GM21717 (cell line): ENCODE measurements around the gene NSL1.
"Not testable (repeated sequence)": the region's sequence is repeated elsewhere in the genome, so short reads cannot be mapped to it uniquely, and the experiment has no call there.

ENCODE experiments used
- ATAC-seq: cut with Tn5 transposase; IDR thresholded peaks from one replicate; pipeline ENCODE4 v1.9.1; 2021; ENCODE audit warnings: mild to moderate bottlenecking, moderate library complexity; ENCODE audit not compliant: unreplicated experiment

NSL1 gene

DNA sequence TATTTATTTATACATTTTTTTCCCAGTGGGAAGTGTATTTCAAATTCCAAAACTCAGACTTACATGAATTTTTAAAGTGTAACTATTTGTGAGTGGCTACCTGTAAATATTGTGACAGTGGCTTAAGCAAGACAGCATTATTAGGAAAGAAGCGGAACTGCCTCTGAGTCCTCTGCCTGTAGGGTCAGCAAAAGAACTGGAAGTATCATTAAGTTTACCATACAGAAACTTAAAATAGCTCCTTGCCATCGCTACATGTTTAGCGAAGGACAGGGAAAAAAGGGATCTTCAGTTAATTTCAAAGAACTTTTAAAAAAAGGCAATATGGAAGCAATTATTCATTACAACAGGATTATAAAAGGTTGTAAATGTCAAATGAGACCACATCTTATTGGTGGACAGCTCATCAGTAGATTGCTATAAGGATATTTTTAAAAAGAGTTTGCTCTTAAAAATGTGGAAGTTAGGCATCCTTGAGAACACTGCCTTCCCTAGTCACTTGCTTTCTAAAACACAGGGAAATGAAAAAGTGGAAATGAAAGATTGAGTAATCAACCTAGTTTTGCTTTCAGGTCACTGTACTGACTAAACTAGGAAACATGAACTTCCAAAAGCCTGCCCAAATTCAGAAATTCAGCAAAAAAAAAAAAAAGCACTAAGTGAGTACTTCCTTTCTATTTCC is 39.2 kb downstream of the NSL1 start:
- peak; percentile 57 for ATAC-seq

DNA sequence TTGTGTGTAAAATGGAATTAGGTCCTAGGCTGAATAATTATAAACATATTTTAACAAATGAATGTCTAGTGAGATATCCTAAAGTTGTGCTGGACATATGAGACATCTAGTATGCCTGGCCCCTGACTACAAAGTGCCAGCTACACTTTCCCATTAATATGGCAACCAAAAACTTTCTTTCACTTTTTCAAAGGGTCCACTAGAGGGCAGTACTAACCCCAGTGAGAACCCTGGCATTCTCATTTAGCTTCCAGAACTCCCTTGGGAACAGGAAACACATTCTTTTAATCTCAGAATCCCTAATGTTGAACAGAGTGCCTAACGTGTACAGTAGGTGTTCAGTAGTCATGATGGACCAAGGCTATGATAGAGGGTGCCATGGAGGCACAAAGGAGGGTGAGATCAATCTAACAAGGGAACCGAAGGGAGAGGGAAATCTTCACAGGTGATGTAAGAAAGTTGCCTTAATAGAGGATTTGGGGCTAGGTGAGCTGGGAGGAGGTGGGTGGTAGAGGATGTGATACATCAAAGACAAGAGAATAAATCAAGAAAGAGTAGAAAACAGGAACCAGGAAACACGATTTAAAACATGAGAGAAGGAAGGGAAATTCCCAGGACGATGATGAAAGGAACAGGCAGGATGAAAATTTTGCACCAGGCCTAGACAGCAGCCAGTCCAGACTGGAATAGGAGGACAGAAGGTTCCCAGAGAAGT is 41.6 kb downstream of the NSL1 start:
- no peak for ATAC-seq

DNA sequence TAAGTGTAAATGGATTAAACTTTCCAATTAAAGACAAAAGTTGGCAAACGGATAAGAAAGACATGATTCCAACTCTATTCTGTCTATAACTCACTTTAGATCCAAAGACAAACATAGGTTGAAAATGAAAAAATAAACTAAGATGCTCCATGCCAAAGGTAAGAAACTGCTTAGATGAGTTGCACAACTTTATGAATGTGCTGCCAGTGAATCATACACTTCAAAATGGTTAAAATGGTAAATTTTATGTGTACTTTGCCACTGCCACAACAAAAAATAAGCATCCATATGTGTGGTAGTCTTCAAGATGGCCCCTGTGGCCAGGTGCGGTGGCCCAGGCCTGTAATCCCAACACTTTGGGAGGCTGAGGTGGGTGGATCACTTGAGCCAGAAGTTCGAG is 45.0 kb downstream of the NSL1 start:
- no peak for ATAC-seq

DNA sequence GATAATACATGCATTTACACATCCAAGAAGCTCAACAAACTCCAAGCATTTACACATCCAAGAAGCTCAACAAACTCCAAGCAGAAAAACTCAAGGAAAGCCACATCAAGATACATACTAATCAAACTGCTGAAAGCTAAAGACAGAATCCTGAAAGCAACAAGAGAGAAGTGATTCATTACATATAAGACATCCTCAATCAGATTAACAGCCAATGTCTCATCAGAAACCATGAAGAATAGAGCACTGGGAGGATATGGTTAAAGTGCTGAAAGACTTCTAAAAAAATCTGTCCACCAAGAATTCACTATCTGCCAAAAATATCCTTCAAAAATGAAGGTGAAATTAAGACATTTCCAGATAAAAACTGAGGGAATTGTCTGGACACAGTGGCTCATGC is 46.3 kb downstream of the NSL1 start:
- ATAC-seq: no peak

DNA sequence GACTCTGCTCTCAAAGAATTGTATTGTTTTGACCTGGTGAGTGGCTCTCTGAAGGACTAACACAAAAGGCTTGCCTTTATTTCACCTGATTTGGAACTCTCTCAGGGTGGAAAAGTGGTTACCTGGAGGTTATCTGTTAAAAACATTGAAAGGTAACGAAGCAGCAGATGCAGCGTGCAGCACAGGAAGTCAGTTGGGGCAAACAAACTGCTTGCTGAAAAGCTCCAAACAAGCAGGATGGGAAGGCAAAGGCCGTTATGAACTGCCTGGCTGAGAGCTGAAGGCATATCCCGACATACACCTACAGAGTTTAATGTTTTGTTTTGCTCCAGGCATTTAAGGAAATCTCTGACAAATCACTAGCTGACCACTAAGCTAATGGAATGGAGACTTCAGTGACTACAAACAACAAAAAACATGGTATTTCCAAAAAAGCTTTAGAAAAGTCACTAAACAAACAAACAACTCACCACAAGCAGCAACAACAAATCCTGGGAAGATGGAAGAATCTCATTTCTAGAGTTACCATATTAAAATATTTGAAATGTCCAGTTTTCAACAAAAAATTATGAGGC is 47.6 kb downstream of the NSL1 start:
- ATAC-seq: no peak

DNA sequence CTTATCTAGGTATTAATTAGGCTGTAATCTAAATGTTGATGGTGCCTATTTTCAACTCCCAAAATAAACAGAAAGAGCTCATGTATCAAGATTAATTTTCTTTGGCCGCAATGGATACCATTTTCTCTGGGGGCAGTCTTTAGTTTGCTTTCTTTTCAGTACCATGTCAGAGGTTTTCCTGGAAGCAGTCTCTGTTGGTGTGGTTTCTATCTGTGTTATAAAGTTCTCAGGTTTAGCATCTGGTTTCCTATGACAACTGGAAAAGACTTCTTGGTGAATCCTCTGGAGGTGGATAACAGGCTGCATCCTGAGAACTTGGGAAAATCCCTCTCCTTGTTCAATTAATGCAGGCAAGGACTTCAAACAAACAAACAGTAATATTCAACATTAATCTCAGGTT is 53.2 kb downstream of the NSL1 start:
- no peak for ATAC-seq

DNA sequence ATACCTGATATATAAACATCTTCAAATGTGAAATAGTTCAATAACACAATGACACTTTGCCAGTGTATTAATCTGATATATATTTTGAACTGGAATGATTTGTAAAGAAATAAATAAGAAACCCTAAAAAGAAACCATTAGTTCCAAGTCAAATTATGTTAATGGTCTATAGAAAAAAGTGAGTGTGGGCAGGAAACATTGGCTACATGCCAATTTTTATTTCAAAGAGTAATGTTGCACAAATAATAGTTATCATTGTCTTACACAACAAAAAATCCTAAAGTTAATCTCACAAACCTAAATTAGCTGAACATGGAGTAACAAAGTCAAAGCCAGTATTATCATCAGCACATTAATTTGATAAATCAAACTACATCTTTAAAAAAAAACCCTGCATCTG is 54.0 kb downstream of the NSL1 start:
- ATAC-seq: no peak

DNA sequence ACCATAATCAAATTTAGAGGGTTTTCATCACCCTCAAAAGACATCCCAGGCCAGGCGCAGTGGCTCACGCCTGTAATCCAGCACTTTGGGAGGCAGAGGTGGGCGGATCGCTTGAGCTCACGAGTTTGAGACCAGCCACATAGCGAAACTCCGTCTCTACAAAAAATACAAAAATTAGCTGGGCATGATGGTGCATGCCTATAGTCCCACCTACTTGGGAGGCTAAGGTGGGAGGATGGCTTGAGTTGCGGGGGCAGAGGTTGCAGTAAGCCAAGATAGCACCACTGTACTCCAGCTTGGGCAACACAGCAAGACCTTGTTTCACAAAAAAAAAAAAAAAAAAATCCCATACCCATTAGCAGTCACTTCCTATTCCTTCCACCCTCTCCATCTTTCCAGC is 58.5 kb downstream of the NSL1 start:
- no peak for ATAC-seq

DNA sequence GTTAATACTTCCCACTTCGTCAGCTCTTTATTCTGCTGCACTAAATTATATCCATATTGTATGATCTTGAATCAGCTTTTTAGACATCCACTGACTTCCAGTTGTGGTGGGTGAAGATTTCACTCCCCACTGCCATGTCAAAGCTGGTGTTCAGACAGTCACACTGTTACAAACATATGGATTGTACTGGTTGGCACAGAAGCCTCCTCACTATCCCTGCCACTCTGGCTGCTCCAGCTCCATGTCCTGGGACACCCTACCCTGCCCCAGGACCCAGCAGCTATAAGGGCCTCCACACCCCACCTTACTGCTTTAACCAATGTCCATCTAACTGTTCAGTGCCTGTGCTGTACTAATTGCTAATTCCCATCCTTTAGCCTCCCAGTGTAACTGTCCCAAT is 59.9 kb downstream of the NSL1 start:
- no peak for ATAC-seq

DNA sequence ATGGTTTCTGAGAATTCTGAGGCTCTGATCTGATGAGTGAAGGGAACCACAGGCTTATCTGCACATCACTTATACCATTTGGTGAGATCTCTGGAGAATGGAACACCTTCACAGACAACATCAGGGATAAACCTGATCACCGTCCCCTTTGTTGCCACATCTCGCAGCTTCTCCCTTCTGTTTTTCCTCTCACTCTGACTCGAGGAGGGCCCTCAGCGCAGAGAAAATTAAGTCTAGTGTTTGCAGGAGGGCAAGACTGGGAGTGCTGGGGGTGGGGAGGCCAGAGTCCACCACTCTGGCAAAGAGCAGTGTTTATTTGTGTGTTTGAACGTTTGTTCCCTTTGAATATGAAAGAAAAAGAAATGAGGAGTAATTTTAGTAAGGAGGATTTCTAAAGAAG is 63.0 kb downstream of the NSL1 start:
- no peak for ATAC-seq

DNA sequence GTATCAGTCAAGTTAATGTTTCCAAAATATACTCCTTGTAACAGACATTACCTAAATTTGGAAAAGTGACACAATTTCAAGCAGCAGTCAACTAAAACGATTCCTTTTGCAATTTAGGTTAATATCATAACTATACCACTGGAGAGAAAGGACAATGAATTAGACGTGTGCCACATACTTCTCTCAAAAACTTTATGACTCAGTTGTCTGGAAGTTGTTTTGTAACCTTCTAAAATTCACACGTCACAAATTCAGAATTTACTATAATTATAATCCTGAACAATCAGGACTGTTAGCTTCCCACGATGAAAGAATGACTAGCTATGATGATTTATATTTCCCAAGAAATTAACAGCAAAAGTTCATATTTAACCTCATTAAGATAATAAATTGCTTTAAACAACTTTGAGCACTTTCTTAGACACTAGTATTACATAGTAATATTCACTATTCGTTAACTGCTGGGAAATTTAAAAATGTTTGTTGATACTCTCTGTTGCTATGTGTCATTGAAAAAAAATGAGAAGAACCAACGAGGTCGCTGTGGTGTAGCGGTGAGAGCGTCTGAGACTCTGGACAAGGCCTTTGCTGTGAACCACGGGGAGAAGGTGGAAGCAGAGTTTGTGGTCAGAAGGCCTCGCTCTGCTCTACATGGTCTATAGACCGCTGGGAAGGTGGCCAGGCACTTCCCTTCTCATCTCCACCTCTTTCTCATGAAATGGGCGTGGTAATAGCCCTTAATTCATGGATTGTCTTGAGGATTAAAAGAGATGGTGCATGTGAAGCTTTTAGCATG is 64.0 kb downstream of the NSL1 start:
- no peak for ATAC-seq

DNA sequence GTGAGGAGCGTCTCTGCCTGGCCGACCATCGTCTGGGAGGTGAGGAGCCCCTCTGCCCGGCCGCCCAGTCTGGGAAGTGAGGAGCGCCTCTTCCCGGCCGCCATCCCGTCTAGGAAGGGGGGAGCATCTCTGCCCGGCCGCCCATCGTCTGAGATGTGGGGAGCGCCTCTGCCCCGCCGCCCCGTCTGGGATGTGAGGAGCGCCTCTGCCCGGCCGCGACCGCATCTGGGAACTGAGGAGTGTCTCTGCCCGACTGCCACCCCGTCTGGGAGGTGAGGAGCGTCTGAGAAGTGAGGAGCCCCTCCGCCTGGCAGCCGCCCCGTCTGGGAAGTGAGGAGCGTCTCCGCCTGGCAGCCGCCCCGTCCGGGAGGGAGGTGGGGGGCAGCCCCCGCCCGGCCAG is 66.9 kb downstream of the NSL1 start:
- ATAC-seq: not testable (repeated sequence)

DNA sequence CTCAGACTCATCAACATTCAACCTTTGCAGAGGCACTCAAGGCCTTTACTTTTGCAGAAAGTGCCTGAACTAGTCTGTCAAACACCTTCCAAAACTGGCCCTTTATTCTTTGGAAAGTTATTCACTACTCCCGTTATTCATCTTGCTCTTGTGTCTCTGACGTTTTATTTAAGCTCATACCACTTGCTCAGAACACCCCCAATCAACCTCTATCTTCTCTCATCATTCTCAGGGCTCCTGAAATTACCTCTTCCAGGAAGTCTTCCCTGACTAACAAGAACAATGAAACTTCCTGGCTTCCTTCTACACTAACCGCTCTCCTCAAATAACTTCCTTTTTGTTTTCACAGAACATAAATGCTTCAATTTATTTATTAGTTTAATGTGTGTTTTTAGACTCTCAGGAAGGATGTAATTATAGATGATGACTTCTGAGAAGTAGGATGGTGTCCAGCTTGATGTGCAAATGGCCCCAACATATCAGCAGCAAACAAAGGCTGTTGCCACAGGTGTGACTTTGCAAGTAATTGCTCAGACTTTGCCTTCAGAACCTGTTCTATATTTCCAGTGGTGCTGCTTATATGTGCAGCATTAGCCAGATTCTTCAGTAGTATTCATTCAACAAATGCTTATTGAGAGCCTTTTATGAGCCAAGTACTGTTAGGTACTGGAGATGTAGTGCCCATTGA is 69.2 kb downstream of the NSL1 start:
- no peak for ATAC-seq

DNA sequence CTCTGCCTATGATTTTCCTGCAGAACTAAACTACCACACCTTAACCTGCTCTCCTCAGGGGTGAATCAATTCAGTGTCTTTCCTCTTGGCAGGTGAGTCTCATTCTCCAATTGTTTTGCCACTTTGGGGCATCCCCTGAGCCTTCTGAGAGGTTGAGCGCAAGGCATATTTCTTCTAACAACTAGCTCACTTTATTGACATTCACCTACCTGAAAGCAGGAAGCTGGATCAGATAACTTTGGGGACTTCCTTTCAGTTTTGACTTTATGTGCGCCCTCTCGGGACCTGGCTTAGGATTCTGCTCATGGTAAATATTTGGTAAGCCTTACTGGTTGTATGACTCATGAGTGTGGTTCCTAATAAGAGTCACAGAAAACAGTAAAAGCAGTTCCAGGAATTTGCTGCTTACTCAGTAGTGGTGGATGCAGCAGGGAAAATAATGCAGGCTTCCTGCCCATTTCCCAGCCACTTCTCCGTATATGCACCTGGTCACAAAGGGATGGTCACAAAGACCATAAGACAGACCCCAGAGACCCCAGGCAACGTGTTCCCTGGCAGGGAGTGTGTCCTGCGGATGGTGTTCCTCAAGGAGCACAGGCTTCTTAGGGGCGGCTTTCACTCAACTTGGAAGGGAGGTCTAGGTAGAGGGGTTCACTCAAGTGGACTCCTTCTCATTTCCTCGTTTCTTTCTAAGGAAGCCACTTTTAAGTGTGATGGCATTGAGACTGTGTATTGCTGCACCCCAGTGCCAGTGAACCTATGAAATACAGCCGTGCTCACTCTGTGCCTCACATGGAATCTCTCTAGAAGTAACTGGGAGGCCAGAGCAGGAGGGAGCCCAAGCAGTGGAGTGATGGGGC is 70.0 kb downstream of the NSL1 start:
- ATAC-seq: peak; percentile 43

DNA sequence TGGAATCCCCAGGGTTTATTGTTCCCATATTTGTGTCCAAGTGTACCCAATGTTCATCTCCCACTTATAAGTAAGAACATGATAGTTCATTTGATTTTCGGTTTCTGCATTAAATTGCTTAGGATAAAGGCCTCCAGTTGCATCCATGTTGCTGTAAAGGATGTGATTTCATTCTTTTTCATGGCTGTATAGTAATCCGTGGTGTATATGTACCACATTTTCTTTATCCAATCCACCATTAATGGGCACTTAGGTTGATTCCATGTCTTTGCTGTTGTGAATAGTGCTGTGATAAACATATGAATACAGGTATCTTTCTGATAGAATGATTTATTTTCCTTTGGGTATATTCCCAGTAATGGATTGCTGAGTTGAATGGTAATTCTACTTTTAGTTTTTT is 71.9 kb downstream of the NSL1 start:
- no peak for ATAC-seq

DNA sequence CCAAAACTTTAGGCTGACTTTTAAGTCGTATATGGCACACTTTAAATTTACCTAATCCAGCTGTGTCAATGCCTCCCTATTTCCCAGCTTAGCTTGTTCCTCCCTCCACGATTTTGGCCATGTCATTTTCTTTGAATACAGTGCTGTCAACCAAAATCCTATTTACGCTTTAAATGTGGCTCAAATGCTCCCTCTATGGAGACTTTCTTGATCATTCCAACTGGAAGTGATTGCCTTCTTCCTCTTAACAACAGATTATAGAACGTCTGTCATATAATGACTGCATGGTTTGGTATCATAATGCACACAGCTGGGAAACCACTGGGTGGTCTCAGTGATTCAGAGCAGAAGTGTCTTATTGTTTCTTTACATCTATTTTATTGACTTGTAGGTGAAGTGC is 73.1 kb downstream of the NSL1 start:
- no peak for ATAC-seq

DNA sequence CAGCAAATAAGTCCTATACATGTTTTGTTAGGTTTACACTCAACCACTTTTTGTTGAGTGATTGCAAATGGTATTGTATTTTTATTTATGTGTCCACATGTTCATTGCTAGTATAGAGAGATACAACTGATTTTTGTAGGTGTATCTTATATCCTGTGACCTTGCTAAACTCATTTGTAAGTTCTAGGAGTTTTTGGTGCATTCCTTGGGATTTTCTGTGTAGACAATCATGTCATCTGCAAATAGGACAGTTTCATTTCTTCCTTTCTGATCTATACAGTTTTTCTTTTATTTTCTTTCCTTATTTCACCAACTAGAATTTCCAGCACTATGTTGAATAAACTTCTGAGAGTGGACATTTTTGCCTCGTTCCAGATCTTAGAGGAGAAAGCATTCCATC is 75.4 kb downstream of the NSL1 start:
- ATAC-seq: no peak

DNA sequence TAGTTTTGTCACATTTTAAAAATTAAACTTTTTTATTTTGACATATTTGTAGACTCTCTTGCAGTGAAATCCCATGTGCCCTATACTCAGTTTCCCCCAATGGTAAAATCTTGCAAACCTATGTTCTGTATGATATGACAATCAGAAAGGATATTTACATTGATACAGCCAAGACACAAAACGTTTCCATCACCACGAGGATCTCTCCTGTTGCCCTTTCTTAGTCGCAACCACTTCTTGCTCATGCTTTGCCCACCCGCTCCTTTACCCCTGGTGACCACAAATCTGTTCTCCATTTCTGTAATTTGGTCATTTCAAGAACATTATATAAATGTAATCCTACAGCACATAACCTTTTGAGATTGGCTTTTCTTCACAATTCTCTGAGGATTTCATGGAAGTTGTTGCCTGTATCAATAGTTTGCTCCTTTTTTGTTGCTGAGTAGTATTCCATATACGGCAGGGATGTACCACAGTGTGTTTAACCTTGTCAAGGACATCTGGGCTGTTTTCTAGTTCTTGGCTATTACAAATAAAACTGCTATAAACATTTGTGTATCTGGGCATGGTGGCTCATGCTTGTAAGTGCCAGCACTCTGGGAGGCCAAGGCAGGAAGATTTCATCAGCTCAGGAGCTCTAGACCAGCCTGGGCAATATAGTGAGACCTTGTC is 78.0 kb downstream of the NSL1 start:
- no peak for ATAC-seq

DNA sequence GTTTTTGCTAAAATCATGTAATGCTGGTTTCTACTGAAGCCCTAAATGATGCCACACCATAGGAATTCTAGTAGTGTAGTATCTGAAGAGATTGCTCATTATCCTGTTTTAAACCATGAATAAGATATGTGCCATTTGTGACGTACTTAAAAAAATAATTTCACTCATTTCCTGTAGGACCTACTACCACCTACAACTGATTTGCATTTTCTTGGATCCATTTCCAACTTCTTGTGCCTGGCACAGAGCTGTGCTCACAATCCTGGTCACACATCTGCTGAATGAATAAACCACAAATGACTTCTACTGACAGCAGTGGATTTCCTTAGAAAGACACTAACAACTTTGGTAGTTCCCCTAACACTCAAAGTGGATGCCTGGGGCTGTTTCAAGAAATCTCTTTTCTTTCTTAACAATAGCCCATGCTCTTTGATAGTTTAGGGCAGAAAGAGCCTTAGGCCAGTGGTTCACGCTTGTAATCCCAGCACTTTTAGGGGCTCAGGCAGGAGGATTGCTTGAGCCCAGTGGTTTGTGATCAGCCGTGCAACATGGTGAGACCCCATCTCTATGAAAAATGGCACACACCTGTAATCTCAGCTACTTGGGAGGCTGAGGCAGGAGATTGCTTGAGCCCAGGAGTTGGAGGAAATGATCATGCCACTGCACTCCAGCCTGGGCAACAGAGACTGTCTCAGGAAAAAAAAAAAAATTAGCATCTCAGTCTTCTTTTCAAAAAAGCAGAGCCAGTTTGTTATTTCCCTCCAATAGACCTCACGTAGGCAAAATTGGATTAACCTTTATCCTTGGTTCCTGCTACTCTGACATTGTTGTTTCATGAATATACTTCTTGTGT is 78.9 kb downstream of the NSL1 start:
- ATAC-seq: no peak
